Type B pancreatic cell (in vitro differentiated cells): ENCODE data around the gene FCHSD2. TPM values are rescaled to one million over a fixed set of nuclear protein-coding genes. Genes with fewer than 3 reads are reported as not detected.
"Not testable (repeated sequence)": the region's sequence is repeated elsewhere in the genome, so short reads cannot be mapped to it uniquely, and the experiment has no call there.

Experiments
- DNase-seq: peaks from one replicate; pipeline ENCODE4 v3.0.0; 2021; ENCODE audit warnings: mixed read lengths; ENCODE audit not compliant: unreplicated experiment; ENCODE audit errors: extremely low spot score
- H3K27ac Mint-ChIP-seq: 2 replicates; pipeline ENCODE4 v1.8.0; 2021; ENCODE audit warnings: mild to moderate bottlenecking, mixed read lengths
- H3K27me3 Mint-ChIP-seq: 2 replicates; pipeline ENCODE4 v1.8.0; 2021; ENCODE audit warnings: mixed read lengths
- H3K36me3 Mint-ChIP-seq: 2 replicates; pipeline ENCODE4 v1.8.0; 2021; ENCODE audit warnings: mixed read lengths
- H3K4me1 Mint-ChIP-seq: one replicate; pipeline ENCODE4 v1.8.0; 2021; ENCODE audit warnings: mixed read lengths; ENCODE audit not compliant: unreplicated experiment
- H3K4me3 Mint-ChIP-seq: 2 replicates; pipeline ENCODE4 v1.8.0; 2021; ENCODE audit warnings: mild to moderate bottlenecking, mixed read lengths
- H3K9me3 Mint-ChIP-seq: 2 replicates; pipeline ENCODE4 v1.8.0; 2021; ENCODE audit warnings: mixed read lengths
- total RNA-seq: library from RNA; stranded (reverse); gene quantifications from 2 replicates; pipeline ENCODE4 v1.2.1, GENCODE V29; 2021; ENCODE audit warnings: low replicate concordance
- TF ChIP-seq, protein P1 (sequence below): fragments of 200-600 bp; sonication (generic); conservative IDR thresholded peaks from 2 replicates; pipeline ENCODE4 v1.5.0; 2021; ENCODE audit warnings: antibody characterized with exemption, mild to moderate bottlenecking

Gene FCHSD2
- total RNA-seq, 1 donor from 2014 or later: 30.8 TPM

DNA sequence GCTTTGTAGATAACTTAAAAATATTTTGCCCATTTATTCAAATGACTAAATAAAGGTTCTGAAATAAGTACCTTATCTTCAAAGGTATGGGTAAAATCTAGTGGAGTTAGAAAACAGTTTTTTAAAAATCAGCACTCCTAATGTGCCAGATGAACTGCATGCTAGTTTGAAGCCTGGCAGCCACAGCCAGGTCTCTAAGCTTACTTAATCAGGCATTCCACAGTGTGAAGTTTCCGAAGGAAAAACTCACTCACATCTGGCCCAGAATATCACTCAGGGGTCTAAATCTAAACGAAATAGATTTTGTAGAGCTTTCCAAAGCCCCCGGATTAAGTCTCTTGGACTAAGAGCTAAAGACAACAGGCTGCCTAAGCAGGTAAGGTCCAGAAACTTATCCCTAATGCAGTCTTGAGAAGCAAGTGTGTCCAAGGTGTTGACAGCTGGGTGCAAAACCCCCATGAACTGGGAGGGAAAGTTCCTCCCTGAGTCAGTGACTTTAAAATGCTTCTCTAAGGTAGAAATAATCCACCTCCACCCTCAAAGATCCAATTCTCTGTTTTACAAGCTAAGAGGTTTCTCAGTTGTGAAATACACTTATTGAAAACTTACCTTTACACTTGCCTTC lies 157.6 kb downstream of the FCHSD2 start:
- H3K9me3 Mint-ChIP-seq: no peaks in the 10 kb centered on the region
- H3K27me3 Mint-ChIP-seq: no peaks in the 10 kb centered on the region
- H3K36me3 Mint-ChIP-seq: peaks cover 2% of the 10 kb centered on the region
- no peak for DNase-seq
- H3K4me3 Mint-ChIP-seq: no peak overlapping the region
- H3K4me1 Mint-ChIP-seq: peaks cover 6% of the 10 kb centered on the region
- no peak overlapping the region for H3K27ac Mint-ChIP-seq
- TF ChIP-seq, protein P1, sequence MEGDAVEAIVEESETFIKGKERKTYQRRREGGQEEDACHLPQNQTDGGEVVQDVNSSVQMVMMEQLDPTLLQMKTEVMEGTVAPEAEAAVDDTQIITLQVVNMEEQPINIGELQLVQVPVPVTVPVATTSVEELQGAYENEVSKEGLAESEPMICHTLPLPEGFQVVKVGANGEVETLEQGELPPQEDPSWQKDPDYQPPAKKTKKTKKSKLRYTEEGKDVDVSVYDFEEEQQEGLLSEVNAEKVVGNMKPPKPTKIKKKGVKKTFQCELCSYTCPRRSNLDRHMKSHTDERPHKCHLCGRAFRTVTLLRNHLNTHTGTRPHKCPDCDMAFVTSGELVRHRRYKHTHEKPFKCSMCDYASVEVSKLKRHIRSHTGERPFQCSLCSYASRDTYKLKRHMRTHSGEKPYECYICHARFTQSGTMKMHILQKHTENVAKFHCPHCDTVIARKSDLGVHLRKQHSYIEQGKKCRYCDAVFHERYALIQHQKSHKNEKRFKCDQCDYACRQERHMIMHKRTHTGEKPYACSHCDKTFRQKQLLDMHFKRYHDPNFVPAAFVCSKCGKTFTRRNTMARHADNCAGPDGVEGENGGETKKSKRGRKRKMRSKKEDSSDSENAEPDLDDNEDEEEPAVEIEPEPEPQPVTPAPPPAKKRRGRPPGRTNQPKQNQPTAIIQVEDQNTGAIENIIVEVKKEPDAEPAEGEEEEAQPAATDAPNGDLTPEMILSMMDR: no peak

DNA sequence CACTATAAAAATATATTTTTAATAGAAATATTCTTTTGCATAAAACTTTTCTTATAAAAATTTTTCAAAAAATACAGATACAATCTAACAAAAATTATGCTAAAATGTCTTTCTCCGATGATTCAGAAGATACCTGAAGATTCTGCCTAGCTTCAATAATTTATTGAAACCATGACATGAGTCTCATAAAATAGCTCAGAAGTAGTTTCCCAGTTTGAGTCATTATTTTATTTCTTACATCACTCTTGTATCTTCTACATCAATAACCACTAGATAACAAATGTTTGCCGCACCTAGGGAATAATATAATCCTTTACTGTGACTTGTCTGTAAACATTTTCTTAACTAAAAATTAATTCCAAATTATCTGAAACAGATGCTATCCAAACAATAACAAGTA lies 158.6 kb downstream of the FCHSD2 start:
- no peaks in the 10 kb centered on the region for H3K27me3 Mint-ChIP-seq
- H3K27ac Mint-ChIP-seq: no peak overlapping the region
- no peaks in the 10 kb centered on the region for H3K9me3 Mint-ChIP-seq
- H3K4me1 Mint-ChIP-seq: peaks cover 6% of the 10 kb centered on the region
- no peak for DNase-seq
- peaks cover 4% of the 10 kb centered on the region for H3K36me3 Mint-ChIP-seq
- H3K4me3 Mint-ChIP-seq: no peak overlapping the region
- TF ChIP-seq, protein P1: no peak

DNA sequence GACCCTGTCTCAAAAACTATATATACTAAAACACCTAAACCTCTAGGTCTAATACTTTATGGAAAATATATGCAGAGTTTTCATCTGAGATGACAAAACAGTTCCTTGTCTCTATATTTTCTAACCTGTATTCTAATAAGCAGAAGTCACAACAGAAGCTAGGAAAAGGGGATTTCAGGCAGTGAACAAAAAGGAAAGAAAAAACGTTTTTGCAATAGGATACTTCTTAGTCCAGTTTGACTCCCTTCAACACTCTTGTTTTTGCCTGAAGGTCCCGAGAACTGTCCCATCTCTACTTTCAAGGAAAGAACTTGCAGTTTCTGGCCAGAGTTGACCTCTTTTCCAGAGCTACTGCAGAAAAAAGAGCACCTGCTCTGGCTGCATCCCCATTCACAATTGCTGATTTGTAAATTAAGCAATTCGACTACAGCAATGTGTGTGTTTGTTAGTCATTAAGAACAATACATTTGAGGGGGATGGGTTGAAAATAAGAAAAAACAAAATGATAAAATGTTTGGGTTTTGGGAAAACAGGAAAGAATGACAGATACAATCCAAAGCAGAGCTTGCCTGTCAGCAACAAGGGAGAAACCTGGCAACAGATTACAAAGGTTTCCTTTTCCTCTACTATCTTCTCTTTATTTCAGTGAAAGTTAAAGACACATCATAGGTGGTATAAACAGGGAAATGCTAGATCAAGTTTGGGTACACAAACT lies 160.0 kb downstream of the FCHSD2 start:
- Mint-ChIP-seq H3K4me3 (no peak overlapping the region), H3K4me1 (peaks cover 6% of the 10 kb centered on the region), H3K27ac (no peak overlapping the region), H3K9me3 (no peaks in the 10 kb centered on the region), H3K27me3 (no peaks in the 10 kb centered on the region), H3K36me3 (peaks cover 10% of the 10 kb centered on the region)
- TF ChIP-seq, protein P1: no peak
- no peak for DNase-seq

DNA sequence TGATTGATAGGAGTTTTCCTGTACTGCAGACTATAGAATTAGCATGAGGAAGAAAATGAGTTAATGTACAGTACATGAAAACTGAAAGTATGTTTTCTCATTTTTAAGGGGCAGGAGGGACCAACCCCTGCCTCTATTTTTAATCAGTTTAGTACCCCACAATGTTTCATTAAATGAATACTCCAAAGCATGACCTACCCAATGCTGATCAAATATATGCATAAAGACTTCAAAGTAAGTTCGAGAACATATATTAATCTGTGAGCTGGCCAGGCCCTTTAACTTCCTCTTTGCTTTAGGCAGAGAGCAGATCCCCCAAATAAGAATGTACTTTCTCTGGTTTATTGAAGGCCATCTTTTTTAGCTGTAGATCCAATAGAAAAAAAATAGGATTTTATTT lies 161.0 kb downstream of the FCHSD2 start:
- Mint-ChIP-seq H3K36me3 (peaks cover 10% of the 10 kb centered on the region), H3K27ac (no peak overlapping the region), H3K4me3 (no peak overlapping the region), H3K4me1 (peaks cover 6% of the 10 kb centered on the region), H3K27me3 (no peaks in the 10 kb centered on the region), H3K9me3 (no peaks in the 10 kb centered on the region)
- TF ChIP-seq, protein P1: no peak
- DNase-seq: no peak

DNA sequence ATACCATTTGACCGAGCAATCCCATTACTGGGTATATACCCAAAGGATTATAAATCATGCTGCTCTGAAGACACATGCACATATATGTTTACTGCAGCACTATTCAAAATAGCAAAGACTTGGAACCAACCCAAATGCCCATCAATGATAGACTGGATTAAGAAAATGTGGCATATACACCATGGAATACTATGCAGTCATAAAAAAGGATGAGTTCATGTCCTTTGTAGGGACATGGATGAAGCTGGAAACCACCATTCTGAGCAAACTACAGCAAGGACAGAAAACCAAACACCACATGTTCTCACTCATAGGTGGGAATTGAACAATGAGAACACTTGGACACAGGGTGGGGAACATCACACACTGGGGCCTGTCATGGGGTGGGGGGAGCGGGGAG lies 164.3 kb downstream of the FCHSD2 start:
- H3K4me1 Mint-ChIP-seq, H3K27ac Mint-ChIP-seq, DNase-seq, H3K27me3 Mint-ChIP-seq, H3K9me3 Mint-ChIP-seq, H3K4me3 Mint-ChIP-seq: not testable (repeated sequence)
- peaks cover 23% of the 10 kb centered on the region for H3K36me3 Mint-ChIP-seq

DNA sequence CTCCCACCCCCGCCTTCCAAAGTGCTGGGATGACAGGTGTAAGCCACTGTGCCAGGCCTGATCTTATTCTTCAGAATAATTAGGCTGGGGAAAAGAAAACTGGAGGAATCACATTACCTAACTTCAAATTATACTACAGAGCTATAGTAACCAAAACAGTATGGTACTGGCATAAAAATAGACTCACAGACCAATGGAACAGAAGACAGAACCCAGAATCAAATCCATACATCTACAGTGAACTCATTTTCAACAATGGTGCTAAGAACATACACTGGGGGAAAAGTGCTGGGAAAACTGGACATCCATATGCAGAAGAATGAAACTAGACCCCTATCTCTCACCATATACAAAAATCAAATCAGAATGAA lies 165.6 kb downstream of the FCHSD2 start:
- not testable (repeated sequence) for H3K4me1 Mint-ChIP-seq, H3K27me3 Mint-ChIP-seq, H3K4me3 Mint-ChIP-seq, H3K9me3 Mint-ChIP-seq, H3K27ac Mint-ChIP-seq, DNase-seq
- peaks cover 23% of the 10 kb centered on the region for H3K36me3 Mint-ChIP-seq
